T-cell (primary cell): ENCODE results near the gene STEEP1. TPM values are rescaled to one million over a fixed set of nuclear protein-coding genes. Genes with fewer than 3 reads are reported as not detected.
"Not testable (repeated sequence)": the region's sequence is repeated elsewhere in the genome, so short reads cannot be mapped to it uniquely, and the experiment has no call there.

ENCODE experiments used
- ATAC-seq, 4 experiments: fragments of 200-7000 bp in 3 of 4; fragments of 150-1000 bp in 1 of 4; cut with Tn5 transposase; replicated peaks in 1 of 4; 1 replicate in 3 of 4; 2 replicates in 1 of 4; pipeline ENCODE4 v1.10.0; 2021; ENCODE audit warnings: moderate library complexity in 3 of 4, mild to moderate bottlenecking in 2 of 4, moderate number of reproducible peaks in 1 of 4
- CTCF ChIA-PET, 2 donors: fragments of 300-600 bp; sonication (Branson Sonifier 250); formaldehyde crosslinking; loops; one replicate each; lab custom pipeline; 2022; ENCODE audit warnings: antibody characterized with exemption in 2 of 2; lab: Charles Lee
- POLR2A ChIA-PET, 2 donors: fragments of 300-600 bp; sonication (Branson Sonifier 250); formaldehyde crosslinking; loops; one replicate each; lab custom pipeline; 2022; ENCODE audit warnings: antibody characterized with exemption in 2 of 2; lab: Charles Lee
- DNase-seq, 35 experiments: peaks; one replicate each; pipeline versions ENCODE4 v3.0.0 to v3.0.0-alpha.2; 2013 to 2023
- H3K27ac ChIP-seq: one replicate; pipeline ENCODE4 v1.5.1; 2013; ENCODE audit warnings: low read length
- H3K27me3 ChIP-seq, 2 experiments: replicated peaks in 1 of 2; 1 replicate in 1 of 2; 2 replicates in 1 of 2; pipeline versions ENCODE4 v1.6.1 to v1.7.0; 2013; ENCODE audit warnings: low read length in 1 of 2, mixed read lengths in 1 of 2; ENCODE audit not compliant: control insufficient read depth in 2 of 2, insufficient read depth in 2 of 2; ENCODE audit errors: extremely low read depth in 1 of 2
- H3K36me3 ChIP-seq, 2 donors: 1 replicate in 1 of 2; 2 replicates in 1 of 2; pipeline versions ENCODE4 v1.6.1 to v1.7.0; 2013; ENCODE audit warnings: low read length in 1 of 2; ENCODE audit not compliant: control insufficient read depth in 2 of 2, insufficient read depth in 1 of 2; ENCODE audit errors: extremely low read depth in 1 of 2
- H3K4me1 ChIP-seq, 2 experiments: 1 replicate in 1 of 2; 2 replicates in 1 of 2; pipeline versions ENCODE4 v1.6.1 to v1.7.0; 2013; ENCODE audit warnings: low read length in 2 of 2, mixed read lengths in 1 of 2; ENCODE audit not compliant: insufficient read depth in 2 of 2, control insufficient read depth in 1 of 2; ENCODE audit errors: extremely low read depth in 1 of 2
- H3K4me3 ChIP-seq, 2 donors: 1 replicate in 1 of 2; 2 replicates in 1 of 2; pipeline versions ENCODE4 v1.5.1 to v1.7.0; 2013; ENCODE audit warnings: mild to moderate bottlenecking in 2 of 2, low read length in 1 of 2, moderate library complexity in 1 of 2; ENCODE audit not compliant: control insufficient read depth in 1 of 2; ENCODE audit errors: extremely low read depth in 1 of 2
- H3K9me3 ChIP-seq: 2 replicates; pipeline ENCODE4 v1.7.0; 2013
- H3K27ac Mint-ChIP-seq, 2 donors: one replicate each; pipeline ENCODE4 v1.8.0; 2020 to 2021; ENCODE audit warnings: mild to moderate bottlenecking in 2 of 2, mixed read lengths in 2 of 2
- H3K27me3 Mint-ChIP-seq, 2 donors: one replicate each; pipeline ENCODE4 v1.8.0; 2021 to 2022; ENCODE audit warnings: mixed read lengths in 2 of 2
- H3K36me3 Mint-ChIP-seq: one replicate; pipeline ENCODE4 v1.8.0; 2021; ENCODE audit warnings: mixed read lengths
- H3K4me1 Mint-ChIP-seq, 3 donors: one replicate each; pipeline ENCODE4 v1.8.0; 2020 to 2022; ENCODE audit warnings: mixed read lengths in 3 of 3, mild to moderate bottlenecking in 1 of 3
- H3K4me3 Mint-ChIP-seq, 3 donors: one replicate each; pipeline ENCODE4 v1.8.0; 2020 to 2022; ENCODE audit warnings: mild to moderate bottlenecking in 3 of 3, mixed read lengths in 3 of 3, moderate library complexity in 3 of 3
- H3K9me3 Mint-ChIP-seq, 3 donors: one replicate each; pipeline ENCODE4 v1.8.0; 2020 to 2022; ENCODE audit warnings: mixed read lengths in 3 of 3
- WGBS: methylation state at CpG from one replicate; pipeline ENCODE4 v1.1.5; 2013; ENCODE audit warnings: missing lambda C conversion rate; ENCODE audit not compliant: insufficient coverage; 5-methylcytosine and 5-hydroxymethylcytosine counted together
- total RNA-seq, 35 experiments: library from RNA in 6 of 35; stranded (reverse) in 6 of 35; fragments of 120-200 nt in 1 of 35; gene quantifications; one replicate each; pipeline versions ENCODE4 v1.2.1 to v1.2.4 and lab custom pipeline; 2013 to 2026

STEEP1 gene
- total RNA-seq, 5 donors from 2014 or later (not counting 1 experiment from before 2014, with no cell fraction given) = 19.3 to 25.0 (median 21.4) TPM

GRCh38 chrX:119495734-119496726, 69.2 kb downstream of the STEEP1 start:
- DNase-seq (peak in 8 of 35 experiments; percentile 3 to 25 (median 12)), ATAC-seq (peak; percentile 35 to 78 (median 57))
- 0% methylated on average over 1 of the region's 10 CpGs for WGBS
- Mint-ChIP-seq H3K27me3 (peaks cover 0 to 4% of the 10 kb centered on the region in 2 donors), H3K36me3 (no peaks in the 10 kb centered on the region), H3K4me1 (peaks cover 8 to 19% (median 14%) of the 10 kb centered on the region in 3 donors), H3K9me3 (no peaks in the 10 kb centered on the region), H3K4me3 (peak overlapping the region in 1 of 3 donors; percentile 21), H3K27ac (peak overlapping the region; percentile 53 to 59)
- ChIA-PET CTCF (interaction anchor here in 1 of 2 donors (0.6 to 0.7 kb wide), 2 partner anchors 12 to 230 kb away, joined by 3 to 4 read pairs; no protein-coding TSS in a partner anchor), POLR2A (interaction anchor here in 1 of 2 donors (0.9 kb wide), 1 partner anchor 196 kb away, joined by 3 read pairs; no protein-coding TSS in a partner anchor)
- no peaks in the 10 kb centered on the region for H3K36me3 ChIP-seq
- peak overlapping the region; percentile 29 for H3K27ac ChIP-seq
- no peaks in the 10 kb centered on the region for H3K27me3 ChIP-seq
- no peak overlapping the region for H3K4me3 ChIP-seq
- H3K9me3 ChIP-seq = no peaks in the 10 kb centered on the region
- H3K4me1 ChIP-seq = peaks cover 0 to 8% of the 10 kb centered on the region in 2 experiments

DNA sequence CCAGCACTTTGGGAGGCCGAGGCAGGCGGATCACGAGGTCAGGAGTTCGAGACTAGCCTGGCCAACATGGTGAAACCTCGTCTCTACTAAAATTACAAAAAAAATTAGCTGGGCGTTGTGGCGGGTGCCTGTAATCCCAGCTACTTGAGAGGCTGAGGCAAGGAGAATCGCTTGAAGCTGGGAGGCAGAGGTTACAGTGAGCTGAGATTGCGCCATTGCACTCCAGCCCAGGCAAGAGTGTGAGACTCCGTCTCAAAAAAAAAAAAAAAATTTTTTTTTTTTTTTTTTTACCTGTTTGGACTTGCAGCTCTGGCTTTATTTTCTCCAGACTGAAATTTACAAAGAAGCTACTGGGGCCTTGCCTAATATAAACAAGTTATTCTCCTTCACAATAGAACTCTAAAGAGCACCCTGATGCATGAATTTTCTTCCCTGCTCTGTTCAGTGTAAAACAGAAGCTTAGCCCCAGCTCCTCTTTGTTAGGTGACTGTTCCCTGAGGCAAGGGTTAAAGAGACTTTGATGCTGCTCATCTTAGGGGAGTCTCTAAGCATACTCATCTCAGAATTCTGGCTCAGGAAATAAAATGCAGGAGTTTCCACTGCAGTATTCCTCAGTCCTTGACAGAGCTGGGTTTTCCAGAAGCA, 71.2 kb downstream of the STEEP1 start:
- H3K27ac Mint-ChIP-seq, H3K9me3 Mint-ChIP-seq, H3K27me3 ChIP-seq, POLR2A ChIA-PET, H3K36me3 Mint-ChIP-seq, ATAC-seq, H3K36me3 ChIP-seq, H3K9me3 ChIP-seq, DNase-seq, H3K27ac ChIP-seq, H3K4me3 Mint-ChIP-seq, H3K27me3 Mint-ChIP-seq, H3K4me1 ChIP-seq, H3K4me3 ChIP-seq: not testable (repeated sequence)
- CTCF ChIA-PET = interaction anchor here (0.6 to 0.8 kb wide), 5 partner anchors 9 to 80 kb away, joined by 3 to 8 read pairs (median 4); no protein-coding TSS in a partner anchor
- peaks cover 8 to 15% (median 14%) of the 10 kb centered on the region in 3 donors for H3K4me1 Mint-ChIP-seq
- WGBS = no CpG with 5 or more reads among the region's 10 CpGs

GRCh38 chrX:119492463-119492862, 72.7 kb downstream of the STEEP1 start:
- no peak overlapping the region for H3K4me3 Mint-ChIP-seq
- no peaks in the 10 kb centered on the region for H3K36me3 ChIP-seq
- H3K9me3 ChIP-seq = no peaks in the 10 kb centered on the region
- H3K4me1 ChIP-seq = peaks cover 0 to 8% of the 10 kb centered on the region in 2 experiments
- ATAC-seq (no peak), DNase-seq (no peak)
- ChIA-PET CTCF (interaction anchor here in 1 of 2 donors (0.6 kb wide), 1 partner anchor 204 kb away, joined by 3 read pairs; no protein-coding TSS in a partner anchor), POLR2A (no interaction called here)
- H3K36me3 Mint-ChIP-seq = no peaks in the 10 kb centered on the region
- H3K4me1 Mint-ChIP-seq = peaks cover 8 to 18% (median 11%) of the 10 kb centered on the region in 3 donors
- H3K27ac ChIP-seq = no peak overlapping the region
- no peaks in the 10 kb centered on the region for H3K27me3 ChIP-seq
- no peaks in the 10 kb centered on the region for H3K9me3 Mint-ChIP-seq
- H3K27me3 Mint-ChIP-seq = peaks cover 0 to 4% of the 10 kb centered on the region in 2 donors
- no peak overlapping the region for H3K27ac Mint-ChIP-seq
- WGBS = no CpG with 5 or more reads among the region's 2 CpGs
- H3K4me3 ChIP-seq = no peak overlapping the region

GRCh38 chrX:119489212-119490074, 75.8 kb downstream of the STEEP1 start:
- ATAC-seq (no peak), DNase-seq (no peak)
- Mint-ChIP-seq H3K27ac (no peak overlapping the region), H3K4me1 (peaks cover 0 to 2% (median 0%) of the 10 kb centered on the region in 3 donors), H3K9me3 (no peaks in the 10 kb centered on the region), H3K4me3 (no peak overlapping the region), H3K36me3 (no peaks in the 10 kb centered on the region), H3K27me3 (peaks cover 0 to 13% of the 10 kb centered on the region in 2 donors)
- POLR2A ChIA-PET = no interaction called here
- no peak overlapping the region for H3K27ac ChIP-seq
- H3K4me3 ChIP-seq = no peak overlapping the region
- H3K9me3 ChIP-seq = no peaks in the 10 kb centered on the region
- no CpG with 5 or more reads among the region's 13 CpGs for WGBS
- no peaks in the 10 kb centered on the region for H3K4me1 ChIP-seq
- no peaks in the 10 kb centered on the region for H3K36me3 ChIP-seq
- CTCF ChIA-PET = interaction anchor here in 1 of 2 donors (0.5 to 0.9 kb wide), 4 partner anchors 12 to 1005 kb away, joined by 3 to 7 read pairs (median 4); no protein-coding TSS in a partner anchor
- no peaks in the 10 kb centered on the region for H3K27me3 ChIP-seq

GRCh38 chrX:119488749-119489148, 76.5 kb downstream of the STEEP1 start:
- DNase-seq (peak in 17 of 35 experiments; percentile 8 to 61 (median 24)), ATAC-seq (no peak)
- H3K9me3 Mint-ChIP-seq = no peaks in the 10 kb centered on the region
- Histone ChIP-seq H3K4me3 (no peak overlapping the region), H3K36me3 (no peaks in the 10 kb centered on the region), H3K4me1 (no peaks in the 10 kb centered on the region), H3K27me3 (no peaks in the 10 kb centered on the region), H3K27ac (no peak overlapping the region), H3K9me3 (no peaks in the 10 kb centered on the region)
- POLR2A ChIA-PET = no interaction called here
- H3K27ac Mint-ChIP-seq = no peak overlapping the region
- H3K36me3 Mint-ChIP-seq = no peaks in the 10 kb centered on the region
- peaks cover 0 to 15% of the 10 kb centered on the region in 2 donors for H3K27me3 Mint-ChIP-seq
- no CpG with 5 or more reads among the region's 8 CpGs for WGBS
- H3K4me3 Mint-ChIP-seq = no peak overlapping the region
- peaks cover 0 to 2% (median 0%) of the 10 kb centered on the region in 3 donors for H3K4me1 Mint-ChIP-seq
- CTCF ChIA-PET = interaction anchor here in 1 of 2 donors (0.5 to 0.9 kb wide), 4 partner anchors 11 to 1006 kb away, joined by 3 to 7 read pairs (median 4); no protein-coding TSS in a partner anchor
